ENCODE measurements around the gene CEP57L1. TPM values are rescaled to one million over a fixed set of nuclear protein-coding genes. Genes with fewer than 3 reads are reported as not detected.

CEP57L1 gene
- total and polyA plus RNA-seq, 2 experiments from 2014 or later, result 11.9 to 18.7 TPM

DNA sequence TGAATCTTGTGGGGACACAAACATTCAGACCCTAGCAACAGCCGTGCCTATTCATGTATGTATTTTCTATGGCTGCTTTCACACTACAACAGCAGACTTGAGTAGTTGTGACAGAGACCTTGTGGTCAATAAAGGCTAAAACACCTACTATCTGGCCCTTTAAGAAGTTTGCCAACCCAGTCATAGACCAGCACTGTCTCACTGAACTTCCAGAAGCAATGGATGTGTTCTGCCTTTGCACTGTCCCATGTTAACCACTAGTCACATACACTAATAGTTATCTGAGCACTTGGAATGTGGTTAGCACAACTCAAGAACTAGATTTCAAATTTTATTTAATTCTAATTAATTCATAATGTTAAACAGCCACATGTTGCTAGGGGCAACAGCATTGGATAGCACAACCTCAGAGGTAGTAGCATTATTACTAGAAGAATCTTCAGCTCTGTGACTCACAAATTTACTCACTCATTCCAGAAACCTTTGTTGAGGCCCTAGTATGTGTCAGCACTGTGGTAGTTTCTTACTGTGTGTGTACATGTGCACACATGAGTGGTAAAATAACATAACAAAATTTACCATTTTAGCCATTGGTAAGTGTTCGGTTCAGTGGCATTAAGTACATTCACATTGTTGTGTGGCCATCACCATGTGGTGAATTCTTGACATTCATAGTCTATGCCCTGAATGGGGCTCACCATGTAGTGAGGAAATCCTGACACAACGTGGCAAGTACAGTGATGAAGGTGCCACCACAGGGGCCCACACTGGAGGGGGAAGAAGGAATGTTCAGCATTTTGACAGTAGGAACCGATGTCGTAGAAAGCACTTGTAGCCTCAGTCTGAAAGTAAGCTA, 107.3 kb downstream of the CEP57L1 start:
- WGBS (ENCODE audit: low lambda C conversion rate, missing lambda C conversion rate), result 89% methylated on average over 5 of the region's 5 CpGs

DNA sequence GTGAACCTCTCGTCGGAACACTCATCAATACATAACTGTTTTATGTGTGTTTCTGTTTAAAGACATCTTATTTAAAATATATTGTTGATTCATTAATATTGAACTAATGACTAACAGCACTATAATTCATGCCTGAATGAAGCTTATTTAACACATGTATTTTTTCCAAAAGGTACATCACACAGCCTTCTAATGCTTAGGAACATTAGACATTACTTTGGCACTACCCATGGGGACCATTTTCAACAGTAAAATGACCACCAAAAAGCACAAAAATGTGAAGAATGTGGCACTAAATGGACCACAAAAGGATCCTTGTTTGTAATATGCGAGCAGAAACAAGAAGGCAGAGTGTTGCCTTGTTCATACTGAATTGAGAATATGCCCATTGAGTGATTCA, 109.2 kb downstream of the CEP57L1 start:
- H3K27ac ChIP-seq, result no peak overlapping the region
- H3K9me2 ChIP-seq (replicated peaks; ENCODE audit: insufficient read depth), result no peaks in the 10 kb centered on the region
- no peak overlapping the region for H2AFZ ChIP-seq
- H3K4me2 ChIP-seq, result no peak overlapping the region
- H3K4me1 ChIP-seq (ENCODE audit: insufficient read depth), result no peaks in the 10 kb centered on the region
- H4K20me1 ChIP-seq (ENCODE audit: insufficient read depth, poor library complexity, severe bottlenecking), result no peaks in the 10 kb centered on the region
- no peaks in the 10 kb centered on the region for H3K27me3 ChIP-seq
- no peak for TF ChIP-seq EZH2 (IDR thresholded peaks at IDR 0.05; ENCODE audit: borderline replicate concordance)
- no peak for TF ChIP-seq EZH2phosphoT487 (IDR thresholded peaks at IDR 0.05; ENCODE audit: low read depth, severe bottlenecking, unreplicated experiment)
- TF ChIP-seq, protein P1, sequence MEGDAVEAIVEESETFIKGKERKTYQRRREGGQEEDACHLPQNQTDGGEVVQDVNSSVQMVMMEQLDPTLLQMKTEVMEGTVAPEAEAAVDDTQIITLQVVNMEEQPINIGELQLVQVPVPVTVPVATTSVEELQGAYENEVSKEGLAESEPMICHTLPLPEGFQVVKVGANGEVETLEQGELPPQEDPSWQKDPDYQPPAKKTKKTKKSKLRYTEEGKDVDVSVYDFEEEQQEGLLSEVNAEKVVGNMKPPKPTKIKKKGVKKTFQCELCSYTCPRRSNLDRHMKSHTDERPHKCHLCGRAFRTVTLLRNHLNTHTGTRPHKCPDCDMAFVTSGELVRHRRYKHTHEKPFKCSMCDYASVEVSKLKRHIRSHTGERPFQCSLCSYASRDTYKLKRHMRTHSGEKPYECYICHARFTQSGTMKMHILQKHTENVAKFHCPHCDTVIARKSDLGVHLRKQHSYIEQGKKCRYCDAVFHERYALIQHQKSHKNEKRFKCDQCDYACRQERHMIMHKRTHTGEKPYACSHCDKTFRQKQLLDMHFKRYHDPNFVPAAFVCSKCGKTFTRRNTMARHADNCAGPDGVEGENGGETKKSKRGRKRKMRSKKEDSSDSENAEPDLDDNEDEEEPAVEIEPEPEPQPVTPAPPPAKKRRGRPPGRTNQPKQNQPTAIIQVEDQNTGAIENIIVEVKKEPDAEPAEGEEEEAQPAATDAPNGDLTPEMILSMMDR (IDR thresholded peaks at IDR 0.05; ENCODE audit: poor library complexity), result no peak
- DNase-seq (ENCODE audit: low spot score), result no peak
- no peaks in the 10 kb centered on the region for H3K36me3 ChIP-seq (replicated peaks; ENCODE audit: insufficient read depth, low read depth)
- H3K9me3 ChIP-seq (ENCODE audit: low read depth), result no peaks in the 10 kb centered on the region
- H3K79me2 ChIP-seq, result no peaks in the 10 kb centered on the region
- no peak overlapping the region for H3K4me3 ChIP-seq
- 91% methylated on average over 3 of the region's 3 CpGs for WGBS (ENCODE audit: low lambda C conversion rate, missing lambda C conversion rate)

More for the DNA sequence above, 107.3 kb downstream of the CEP57L1 start:
- H2AFZ ChIP-seq, result no peak overlapping the region
- no peaks in the 10 kb centered on the region for H3K9me2 ChIP-seq (replicated peaks; ENCODE audit: insufficient read depth)
- H3K36me3 ChIP-seq (replicated peaks; ENCODE audit: insufficient read depth, low read depth), result no peaks in the 10 kb centered on the region
- no peak for DNase-seq (ENCODE audit: low spot score)
- TF ChIP-seq, protein P1 (IDR thresholded peaks at IDR 0.05; ENCODE audit: poor library complexity), result no peak
- TF ChIP-seq EZH2 (IDR thresholded peaks at IDR 0.05; ENCODE audit: borderline replicate concordance) (no peak), EZH2phosphoT487 (IDR thresholded peaks at IDR 0.05; ENCODE audit: low read depth, severe bottlenecking, unreplicated experiment) (no peak)
- H3K4me3 ChIP-seq, result no peak overlapping the region
- H3K9me3 ChIP-seq (ENCODE audit: low read depth), result no peaks in the 10 kb centered on the region
- no peaks in the 10 kb centered on the region for H3K4me1 ChIP-seq (ENCODE audit: insufficient read depth)
- no peaks in the 10 kb centered on the region for H3K27me3 ChIP-seq
- H4K20me1 ChIP-seq (ENCODE audit: insufficient read depth, poor library complexity, severe bottlenecking), result no peaks in the 10 kb centered on the region
- no peak overlapping the region for H3K4me2 ChIP-seq
- H3K79me2 ChIP-seq, result no peaks in the 10 kb centered on the region
- H3K27ac ChIP-seq, result no peak overlapping the region

DNA sequence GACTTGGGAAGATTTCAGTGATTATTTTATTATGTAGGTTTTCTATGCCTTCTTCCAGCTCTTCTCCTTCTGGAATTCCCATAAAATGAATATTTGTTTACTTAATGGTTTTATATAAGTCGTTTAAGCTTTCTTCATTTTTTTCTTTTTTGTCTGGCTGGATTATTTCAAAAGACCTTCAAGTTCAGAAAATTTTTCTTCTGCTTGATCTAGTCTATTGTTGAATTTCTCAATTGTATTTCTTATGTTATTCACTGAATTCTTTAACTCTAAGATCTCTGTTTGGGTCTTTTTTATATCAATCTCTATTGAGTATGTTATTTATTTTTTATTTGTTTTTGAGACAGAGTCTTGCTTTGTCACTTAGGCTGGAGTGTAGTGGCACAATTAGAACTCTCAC, 117.4 kb downstream of the CEP57L1 start:
- no peak overlapping the region for H3K4me3 ChIP-seq
- no peaks in the 10 kb centered on the region for H4K20me1 ChIP-seq (ENCODE audit: insufficient read depth, poor library complexity, severe bottlenecking)
- H3K4me1 ChIP-seq (ENCODE audit: insufficient read depth), result no peaks in the 10 kb centered on the region
- no peak for DNase-seq (ENCODE audit: low spot score)
- no peak overlapping the region for H3K27ac ChIP-seq
- no peaks in the 10 kb centered on the region for H3K9me3 ChIP-seq (ENCODE audit: low read depth)
- H3K36me3 ChIP-seq (replicated peaks; ENCODE audit: insufficient read depth, low read depth), result no peaks in the 10 kb centered on the region
- TF ChIP-seq, protein P1 (IDR thresholded peaks at IDR 0.05; ENCODE audit: poor library complexity), result no peak
- TF ChIP-seq EZH2 (IDR thresholded peaks at IDR 0.05; ENCODE audit: borderline replicate concordance), result no peak
- no peak for TF ChIP-seq EZH2phosphoT487 (IDR thresholded peaks at IDR 0.05; ENCODE audit: low read depth, severe bottlenecking, unreplicated experiment)
- no peak overlapping the region for H2AFZ ChIP-seq
- no peak overlapping the region for H3K4me2 ChIP-seq
- no peaks in the 10 kb centered on the region for H3K79me2 ChIP-seq
- WGBS (ENCODE audit: low lambda C conversion rate, missing lambda C conversion rate), result 59% methylated on average over 1 of the region's 1 CpG
- H3K27me3 ChIP-seq, result no peaks in the 10 kb centered on the region
- H3K9me2 ChIP-seq (replicated peaks; ENCODE audit: insufficient read depth), result no peaks in the 10 kb centered on the region

Small RNA genes within 50 kb of the gene (small RNA-seq; reads per million reads assigned to genes)
- not detected for gene RNU6-653P

Other genes with a start within 250 kb of the CEP57L1 start
- gene ARMC2, start 247.1 kb upstream of the CEP57L1 start, total RNA-seq, result 1.8 and 2.8 TPM in 2 replicates
- gene ARMC2, start 247.1 kb upstream of the CEP57L1 start, polyA plus RNA-seq, result 4.8 and 6.7 TPM in 2 replicates
- gene SESN1, start 661 bp upstream of the CEP57L1 start, total RNA-seq, result 51.7 and 59.1 TPM in 2 replicates
- 29.1 and 30.7 TPM in 2 replicates for gene SESN1, start 661 bp upstream of the CEP57L1 start, polyA plus RNA-seq